ENCODE data around the gene CCDC102A. TPM values are rescaled to one million over a fixed set of nuclear protein-coding genes. Genes with fewer than 3 reads are reported as not detected.
A peak's percentile ranks its signal among the peaks of the same experiment; 100 is the strongest.

The CCDC102A gene
- total and polyA plus RNA-seq, 2 of the 13 experiments (the other 11 are each of a cell fraction or from before 2014, with no cell fraction given), result 2.1 to 2.8 TPM

DNA sequence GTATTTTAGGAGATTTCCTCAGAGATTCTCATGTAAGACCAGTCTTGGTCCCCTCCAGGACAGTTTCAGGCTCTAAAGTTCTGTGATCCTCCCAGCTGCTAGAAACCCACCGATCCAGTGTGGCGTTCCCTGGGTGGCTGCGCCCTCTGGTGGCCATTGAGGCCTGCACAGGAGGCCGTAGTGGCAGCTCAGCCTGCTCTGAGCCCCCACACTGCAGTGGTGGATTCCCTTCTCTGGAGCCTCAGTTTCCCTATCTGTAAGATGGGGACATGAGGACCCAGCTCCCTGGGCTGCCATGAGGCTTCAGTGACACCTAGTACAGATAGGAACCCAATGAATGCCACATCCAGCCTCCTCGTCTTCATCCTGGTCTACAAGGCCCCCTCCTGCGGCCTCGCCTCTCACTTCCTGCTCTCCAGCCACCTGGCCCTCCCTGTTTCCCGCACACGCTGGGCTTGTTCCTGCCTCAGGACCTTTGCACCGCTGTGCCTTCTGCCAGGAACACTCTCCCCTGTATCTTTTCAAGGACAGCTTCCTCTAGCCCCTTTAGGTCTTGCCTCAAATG lies 16.5 kb downstream of the CCDC102A start (continued):
- TF ChIP-seq, protein P1, sequence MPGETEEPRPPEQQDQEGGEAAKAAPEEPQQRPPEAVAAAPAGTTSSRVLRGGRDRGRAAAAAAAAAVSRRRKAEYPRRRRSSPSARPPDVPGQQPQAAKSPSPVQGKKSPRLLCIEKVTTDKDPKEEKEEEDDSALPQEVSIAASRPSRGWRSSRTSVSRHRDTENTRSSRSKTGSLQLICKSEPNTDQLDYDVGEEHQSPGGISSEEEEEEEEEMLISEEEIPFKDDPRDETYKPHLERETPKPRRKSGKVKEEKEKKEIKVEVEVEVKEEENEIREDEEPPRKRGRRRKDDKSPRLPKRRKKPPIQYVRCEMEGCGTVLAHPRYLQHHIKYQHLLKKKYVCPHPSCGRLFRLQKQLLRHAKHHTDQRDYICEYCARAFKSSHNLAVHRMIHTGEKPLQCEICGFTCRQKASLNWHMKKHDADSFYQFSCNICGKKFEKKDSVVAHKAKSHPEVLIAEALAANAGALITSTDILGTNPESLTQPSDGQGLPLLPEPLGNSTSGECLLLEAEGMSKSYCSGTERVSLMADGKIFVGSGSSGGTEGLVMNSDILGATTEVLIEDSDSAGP (CRISPR knock-in tag; IDR thresholded peaks at IDR 0.05; ENCODE audit: borderline replicate concordance), result peak; percentile 59; the same call in 1 of the 2 replicates
- TF ChIP-seq SP4 (CRISPR knock-in tag; IDR thresholded peaks at IDR 0.05) (no peak), ZNF563 (CRISPR knock-in tag; IDR thresholded peaks at IDR 0.05) (no peak), GATAD1 (CRISPR knock-in tag; IDR thresholded peaks at IDR 0.05) (peak; percentile 74), TP53 (CRISPR knock-in tag; conservative IDR thresholded peaks at IDR 0.05) (peak; percentile 47; the same call in 1 of the 2 replicates), LCORL (IDR thresholded peaks at IDR 0.05) (no peak), LCORL (CRISPR knock-in tag; IDR thresholded peaks at IDR 0.05) (0 out of 2 replicates have a peak, but pooled peaks have one; percentile 47), FOXO1 (CRISPR knock-in tag; IDR thresholded peaks at IDR 0.05) (peak; percentile 63; the same call in 1 of the 2 replicates), ZNF674 (CRISPR knock-in tag; IDR thresholded peaks at IDR 0.05; ENCODE audit: low read depth) (no peak), ZNF768 (CRISPR knock-in tag; IDR thresholded peaks at IDR 0.05) (peak; percentile 67; the same call in 1 of the 2 replicates), ZNF703 (CRISPR knock-in tag; IDR thresholded peaks at IDR 0.05; ENCODE audit: borderline replicate concordance) (no peak), XRCC5 (optimal IDR thresholded peaks at IDR 0.05; ENCODE audit: low read length) (peak; percentile 94), ZNF451 (CRISPR knock-in tag; IDR thresholded peaks at IDR 0.05) (no peak), ZMYM3 (CRISPR knock-in tag; IDR thresholded peaks at IDR 0.05) (peak; percentile 83; the same call in 1 of the 2 replicates), ZMYM2 (CRISPR knock-in tag; IDR thresholded peaks at IDR 0.05) (peak; percentile 48; the same call in 1 of the 2 replicates), KDM1A (CRISPR knock-in tag; IDR thresholded peaks at IDR 0.05) (no peak)
- TF ChIP-seq, protein P2, sequence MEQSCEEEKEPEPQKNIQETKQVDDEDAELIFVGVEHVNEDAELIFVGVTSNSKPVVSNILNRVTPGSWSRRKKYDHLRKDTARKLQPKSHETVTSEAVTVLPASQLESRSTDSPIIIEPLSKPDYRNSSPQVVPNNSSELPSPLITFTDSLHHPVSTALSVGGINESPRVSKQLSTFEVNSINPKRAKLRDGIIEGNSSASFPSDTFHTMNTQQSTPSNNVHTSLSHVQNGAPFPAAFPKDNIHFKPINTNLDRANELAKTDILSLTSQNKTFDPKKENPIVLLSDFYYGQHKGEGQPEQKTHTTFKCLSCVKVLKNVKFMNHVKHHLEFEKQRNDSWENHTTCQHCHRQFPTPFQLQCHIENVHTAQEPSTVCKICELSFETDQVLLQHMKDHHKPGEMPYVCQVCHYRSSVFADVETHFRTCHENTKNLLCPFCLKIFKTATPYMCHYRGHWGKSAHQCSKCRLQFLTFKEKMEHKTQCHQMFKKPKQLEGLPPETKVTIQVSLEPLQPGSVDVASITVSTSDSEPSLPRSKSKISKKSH (CRISPR knock-in tag; IDR thresholded peaks at IDR 0.05; ENCODE audit: borderline replicate concordance), result peak; percentile 55; the same call in 1 of the 2 replicates

All from HepG2 (cell line).